NCI-H2227 treated with DMSO at 0.1 percent for 48 hours (cell line): ENCODE data around the gene HNF1A.

ENCODE experiments used
- DNase-seq: peaks from one replicate; lab custom pipeline; 2025; lab: John Stamatoyannopoulos, UW

The HNF1A gene

GRCh38 chr12:120988658-120989057, 10.3 kb downstream of the HNF1A start:
- no peak for DNase-seq

GRCh38 chr12:120989687-120990086, 11.3 kb downstream of the HNF1A start:
- DNase-seq, result no peak

- no peak for DNase-seq
These were observed 12.2 kb downstream of the HNF1A start for GRCh38 chr12:120990487-120991055.

- DNase-seq, result no peak
These were observed 13.6 kb downstream of the HNF1A start for GRCh38 chr12:120991965-120992364.

GRCh38 chr12:120992989-120993388, 14.6 kb downstream of the HNF1A start:
- DNase-seq, result no peak

GRCh38 chr12:120993496-120993895, 15.2 kb downstream of the HNF1A start:
- DNase-seq, result no peak

- DNase-seq, result no peak
These were observed 15.7 kb downstream of the HNF1A start for GRCh38 chr12:120994059-120994458.

- no peak for DNase-seq
These were observed 16.4 kb downstream of the HNF1A start for GRCh38 chr12:120994589-120995337.

- DNase-seq, result no peak
These were observed 17.9 kb downstream of the HNF1A start for GRCh38 chr12:120996133-120996746.

GRCh38 chr12:120997448-120997847, 19.1 kb downstream of the HNF1A start:
- DNase-seq, result no peak

- DNase-seq, result peak; percentile 2
These were observed 20.1 kb downstream of the HNF1A start for GRCh38 chr12:120998435-120998834.

GRCh38 chr12:120999191-121000120, 21.1 kb downstream of the HNF1A start:
- DNase-seq, result no peak

- DNase-seq, result no peak
These were observed 22.2 kb downstream of the HNF1A start for GRCh38 chr12:121000530-121000929.

- DNase-seq, result no peak
These were observed 22.7 kb downstream of the HNF1A start for GRCh38 chr12:121001060-121001459.

- no peak for DNase-seq
These were observed 23.6 kb downstream of the HNF1A start for GRCh38 chr12:121001841-121002483.

GRCh38 chr12:121003650-121004049, 25.3 kb downstream of the HNF1A start:
- no peak for DNase-seq

GRCh38 chr12:121004253-121004815, 26.0 kb downstream of the HNF1A start:
- DNase-seq, result no peak

- peak; percentile 2 for DNase-seq
These were observed 27.0 kb downstream of the HNF1A start for GRCh38 chr12:121005346-121005815.

- DNase-seq, result no peak
These were observed 30.2 kb downstream of the HNF1A start for GRCh38 chr12:121008347-121009098.

- peak; percentile 5 for DNase-seq
These were observed 31.4 kb downstream of the HNF1A start for GRCh38 chr12:121009741-121010140.

GRCh38 chr12:121010860-121011259, 32.5 kb downstream of the HNF1A start:
- DNase-seq, result no peak
